H1 (cell line): ENCODE data around the gene ZNF584. TPM values are rescaled to one million over a fixed set of nuclear protein-coding genes. Genes with fewer than 3 reads are reported as not detected.
"Not testable (repeated sequence)": the region's sequence is repeated elsewhere in the genome, so short reads cannot be mapped to it uniquely, and the experiment has no call there.

Experiments used
- CTCF ChIA-PET: fragments of 300-600 bp; sonication (Branson Sonifier 250); formaldehyde crosslinking; loops from one replicate; lab custom pipeline; 2021; ENCODE audit not compliant: partially characterized antibody; lab: Charles Lee
- POLR2A ChIA-PET: fragments of 300-600 bp; sonication (Branson Sonifier 250); formaldehyde crosslinking; loops from one replicate; lab custom pipeline; 2021; ENCODE audit warnings: inconsistent platforms; ENCODE audit not compliant: partially characterized antibody; lab: Charles Lee
- DNase-seq, 2 experiments: peaks; one replicate each; pipeline versions ENCODE4 v3.0.0 to v3.0.0-alpha.2; 2010 to 2022; ENCODE audit warnings: low spot score in 2 of 2, low read depth in 1 of 2, mixed read lengths in 1 of 2
- FAIRE-seq: peaks from 2 replicates; lab custom pipeline; 2011; peaks lifted over from hg19 to GRCh38; lab: Jason Lieb, UNC
- H2AFZ ChIP-seq: 2 replicates; pipeline ENCODE4 v1.8.1; 2012; ENCODE audit warnings: low read length, inconsistent platforms
- H2AK5ac ChIP-seq: 2 replicates; pipeline ENCODE4 v1.6.1; 2013; ENCODE audit warnings: low read depth, low read length
- H2BK120ac ChIP-seq: replicated peaks from 2 replicates; pipeline ENCODE3; 2013; ENCODE audit warnings: low read depth, low read length, inconsistent platforms
- H2BK12ac ChIP-seq: 2 replicates; pipeline ENCODE4 v1.6.1; 2013; ENCODE audit warnings: low read depth, low read length
- H2BK15ac ChIP-seq: 2 replicates; pipeline ENCODE4 v1.6.1; 2013; ENCODE audit warnings: low read length
- H2BK20ac ChIP-seq: 2 replicates; pipeline ENCODE4 v1.6.1; 2013; ENCODE audit warnings: low read length
- H2BK5ac ChIP-seq: 2 replicates; pipeline ENCODE4 v1.6.1; 2013; ENCODE audit warnings: low read depth, low read length
- H3K14ac ChIP-seq: 2 replicates; pipeline ENCODE4 v1.6.1; 2013; ENCODE audit warnings: inconsistent platforms; ENCODE audit not compliant: insufficient read length
- H3K18ac ChIP-seq: 2 replicates; pipeline ENCODE4 v1.6.1; 2013; ENCODE audit warnings: low read length; ENCODE audit errors: extremely low read depth
- H3K23ac ChIP-seq: 2 replicates; pipeline ENCODE4 v1.6.1; 2013; ENCODE audit warnings: inconsistent platforms; ENCODE audit not compliant: insufficient read length
- H3K23me2 ChIP-seq: 2 replicates; pipeline ENCODE4 v1.6.1; 2013; ENCODE audit warnings: low read depth, low read length
- H3K27ac ChIP-seq: 2 replicates; pipeline ENCODE4 v1.6.1; 2011; ENCODE audit warnings: low read depth, low read length, inconsistent platforms
- H3K27me3 ChIP-seq, 4 experiments: replicated peaks in 1 of 4; 1 replicate in 1 of 4; 2 replicates in 3 of 4; pipeline versions ENCODE4 v1.6.1 to v1.8.1; 2011 to 2013; ENCODE audit warnings: low read length in 3 of 4, mild to moderate bottlenecking in 3 of 4, inconsistent platforms in 2 of 4, mixed read lengths in 2 of 4, moderate library complexity in 1 of 4; ENCODE audit not compliant: control insufficient read depth in 3 of 4, insufficient read depth in 3 of 4; ENCODE audit errors: extremely low read depth in 1 of 4
- H3K36me3 ChIP-seq, 4 experiments: 2 replicates each; pipeline versions ENCODE4 v1.6.1 to v1.8.1; 2011 to 2013; ENCODE audit warnings: mild to moderate bottlenecking in 4 of 4, low read length in 3 of 4, moderate library complexity in 2 of 4, control low read depth in 1 of 4, inconsistent platforms in 1 of 4; ENCODE audit not compliant: insufficient read depth in 4 of 4, control insufficient read depth in 2 of 4
- H3K4ac ChIP-seq: replicated peaks from 2 replicates; pipeline ENCODE3; 2013; ENCODE audit warnings: low read length, low read depth, mixed read lengths, inconsistent platforms; ENCODE audit not compliant: insufficient read length
- H3K4me1 ChIP-seq, 4 experiments: replicated peaks in 1 of 4; 1 replicate in 1 of 4; 2 replicates in 3 of 4; pipeline versions ENCODE4 v1.6.1 to v1.8.1; 2011 to 2013; ENCODE audit warnings: low read length in 3 of 4, inconsistent platforms in 2 of 4, mixed read lengths in 1 of 4; ENCODE audit not compliant: insufficient read depth in 4 of 4, control insufficient read depth in 3 of 4
- H3K4me2 ChIP-seq, 2 experiments: 2 replicates each; pipeline versions ENCODE4 v1.6.1 to v1.8.1; 2011 to 2013; ENCODE audit warnings: low read depth in 2 of 2, low read length in 2 of 2, control low read depth in 1 of 2, inconsistent platforms in 1 of 2, mild to moderate bottlenecking in 1 of 2; ENCODE audit not compliant: insufficient read depth in 1 of 2
- H3K4me3 ChIP-seq, 4 experiments: fragments of 200-600, 300-600 bp in 1 of 4; sonication (generic), shearing (Covaris generic), sonication (Bioruptor Twin) in 1 of 4; 2 replicates each; pipeline versions ENCODE4 v1.5.1 to v1.8.1; 2011 to 2016; ENCODE audit warnings: low read length in 4 of 4, low read depth in 3 of 4, control low read depth in 2 of 4, inconsistent platforms in 2 of 4, mild to moderate bottlenecking in 2 of 4, mixed read lengths in 1 of 4, moderate library complexity in 1 of 4; ENCODE audit not compliant: insufficient read depth in 2 of 4; ENCODE audit errors: extremely low read depth in 1 of 4
- H3K56ac ChIP-seq: replicated peaks from 2 replicates; pipeline ENCODE3; 2013; ENCODE audit warnings: low read depth, mild to moderate bottlenecking, mixed read lengths, low read length, inconsistent platforms; ENCODE audit not compliant: insufficient read length
- H3K79me1 ChIP-seq: 2 replicates; pipeline ENCODE4 v1.6.1; 2013; ENCODE audit warnings: low read depth, low read length, control low read depth
- H3K79me2 ChIP-seq, 2 experiments: 2 replicates each; pipeline versions ENCODE4 v1.6.1 to v1.8.1; 2012 to 2013; ENCODE audit warnings: low read length in 2 of 2, mild to moderate bottlenecking in 2 of 2, inconsistent platforms in 1 of 2; ENCODE audit not compliant: insufficient read depth in 2 of 2, control insufficient read depth in 1 of 2
- H3K9ac ChIP-seq, 4 experiments: replicated peaks in 1 of 4; 1 replicate in 1 of 4; 2 replicates in 3 of 4; pipeline versions ENCODE4 v1.6.1 to v1.8.1; 2011 to 2013; ENCODE audit warnings: low read depth in 3 of 4, low read length in 3 of 4, control low read depth in 2 of 4, mild to moderate bottlenecking in 2 of 4, moderate library complexity in 2 of 4, inconsistent platforms in 1 of 4; ENCODE audit errors: extremely low read depth in 1 of 4
- H3K9me3 ChIP-seq, 2 experiments: 2 replicates each; pipeline versions ENCODE4 v1.6.1 to v1.8.1; 2012 to 2013; ENCODE audit warnings: mild to moderate bottlenecking in 2 of 2, moderate library complexity in 2 of 2, control low read depth in 1 of 2, inconsistent platforms in 1 of 2, low read depth in 1 of 2, low read length in 1 of 2, mixed read lengths in 1 of 2; ENCODE audit not compliant: insufficient read depth in 2 of 2
- H4K20me1 ChIP-seq, 2 experiments: replicated peaks in 1 of 2; 2 replicates each; pipeline versions ENCODE3 to v1.8.1; 2011 to 2013; ENCODE audit warnings: inconsistent platforms in 2 of 2, low read length in 2 of 2, mild to moderate bottlenecking in 1 of 2; ENCODE audit not compliant: insufficient read depth in 2 of 2, control insufficient read depth in 1 of 2
- H4K5ac ChIP-seq: 2 replicates; pipeline ENCODE4 v1.6.1; 2013; ENCODE audit warnings: low read length, low read depth, mixed read lengths, inconsistent platforms; ENCODE audit not compliant: insufficient read length
- H4K8ac ChIP-seq: 2 replicates; pipeline ENCODE4 v1.8.0; 2013; ENCODE audit warnings: mild to moderate bottlenecking, moderate library complexity, low read length, inconsistent platforms; ENCODE audit not compliant: insufficient read depth; ENCODE audit errors: extremely low read depth
- H4K91ac ChIP-seq: replicated peaks from 2 replicates; pipeline ENCODE3; 2013; ENCODE audit warnings: low read length, mixed read lengths, inconsistent platforms; ENCODE audit not compliant: insufficient read length
- WGBS, 2 experiments: shearing (Covaris generic) in 1 of 2; methylation state at CpG; one replicate each; pipeline versions ENCODE4 v1.1.6 to v1.1.7; 2013 to 2015; ENCODE audit warnings: low lambda C conversion rate in 2 of 2, mixed read lengths in 2 of 2, inconsistent platforms in 1 of 2, low coverage in 1 of 2, missing lambda C conversion rate in 1 of 2; ENCODE audit not compliant: insufficient replicate concordance in 2 of 2, insufficient coverage in 1 of 2, insufficient read length in 1 of 2; ENCODE audit errors: extremely low coverage in 1 of 2, missing lambda C conversion rate in 1 of 2; 5-methylcytosine and 5-hydroxymethylcytosine counted together
- polyA plus RNA-seq, 7 experiments: library from polyadenylated mRNA; depleted of rRNA in 3 of 7; stranded (reverse) in 5 of 7; unstranded in 2 of 7; fragments of >200 nt in 5 of 7; fragments of 200-250 nt in 2 of 7; gene quantifications; 1 replicate in 5 of 7; 2 replicates in 1 of 7; 4 replicates in 1 of 7; pipeline versions ENCODE4 v1.2.1 to v1.2.3, GENCODE V29; 2011 to 2013; ENCODE audit warnings: missing spikeins in 2 of 7, mixed read lengths in 2 of 7
- total RNA-seq: library from RNA; stranded (reverse); fragmentation: NEBNext Ultra II Directional; extraction: Animal tissue kit (Norgen Biotek cat#: 25700); gene quantifications from 2 replicates; pipeline ENCODE4 v1.2.1, GENCODE V29; 2021

Gene ZNF584
- total and polyA plus RNA-seq, 2 of the 8 experiments (the other 6 are each of a cell fraction or from before 2014, with no cell fraction given) = 2.5 to 5.2 TPM

- WGBS, 2 experiments = 69% methylated on average over 4 of the region's 7 CpGs; no CpG with 5 or more reads in 1 of the 2 experiments
- H4K91ac ChIP-seq, H3K36me3 ChIP-seq, H3K79me1 ChIP-seq, FAIRE-seq, H2AFZ ChIP-seq, H2BK15ac ChIP-seq, H2BK5ac ChIP-seq, H4K20me1 ChIP-seq, H3K4me1 ChIP-seq, H2BK20ac ChIP-seq, H3K14ac ChIP-seq, H4K8ac ChIP-seq, H3K23ac ChIP-seq, H3K9me3 ChIP-seq, H3K9ac ChIP-seq, H2BK12ac ChIP-seq, H3K27ac ChIP-seq, H4K5ac ChIP-seq, H3K27me3 ChIP-seq, H2AK5ac ChIP-seq, H3K4me2 ChIP-seq, H3K79me2 ChIP-seq, H3K4ac ChIP-seq, CTCF ChIA-PET, H3K23me2 ChIP-seq, DNase-seq, H2BK120ac ChIP-seq, H3K4me3 ChIP-seq, H3K18ac ChIP-seq, H3K56ac ChIP-seq: not testable (repeated sequence)
- POLR2A ChIA-PET = interaction anchor here (1.5 to 8.5 kb wide), 4 partner anchors 11 to 50 kb away, joined by 3 to 94 read pairs (median 9); partner anchors contain the start of genes RNF225, RPS5, ZNF497 and ZSCAN22
These were observed 31.7 kb upstream of the ZNF584 start for GRCh38 chr19:58376724-58377123.
